Measurements from ENCODE around the gene NTSR2.

DNA sequence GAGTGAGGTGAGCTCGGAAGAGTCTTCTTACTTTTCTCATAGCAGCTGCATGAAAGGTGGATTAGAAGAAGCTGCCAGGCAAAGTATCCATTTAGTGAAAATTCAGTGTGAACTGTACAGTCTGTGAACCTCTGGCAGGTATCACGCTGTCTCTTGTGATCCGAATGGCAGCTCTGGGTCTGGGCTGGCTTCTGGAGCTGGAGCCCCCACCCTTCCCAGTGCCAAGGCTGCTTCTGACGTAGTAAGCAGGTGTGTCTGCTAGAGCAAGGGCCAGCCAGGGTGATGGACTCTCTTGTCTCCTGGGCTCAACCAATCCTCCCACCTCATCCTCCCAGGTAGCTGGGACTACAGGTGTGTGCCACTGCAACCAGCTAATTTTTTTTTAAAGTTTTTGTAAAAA lies 14.0 kb upstream of the NTSR2 start:
- TF ChIP-seq EZH2phosphoT487 (IDR thresholded peaks at IDR 0.05; ENCODE audit: unreplicated experiment) (no peak), POLR2AphosphoS5 (IDR thresholded peaks at IDR 0.05; ENCODE audit: low read depth) (no peak), EZH2 (IDR thresholded peaks at IDR 0.05; ENCODE audit: low read depth, unreplicated experiment) (no peak), CREB1 (CRISPR knock-in tag; IDR thresholded peaks at IDR 0.05; ENCODE audit: low read depth) (no peak)
- TF ChIP-seq, protein P1, sequence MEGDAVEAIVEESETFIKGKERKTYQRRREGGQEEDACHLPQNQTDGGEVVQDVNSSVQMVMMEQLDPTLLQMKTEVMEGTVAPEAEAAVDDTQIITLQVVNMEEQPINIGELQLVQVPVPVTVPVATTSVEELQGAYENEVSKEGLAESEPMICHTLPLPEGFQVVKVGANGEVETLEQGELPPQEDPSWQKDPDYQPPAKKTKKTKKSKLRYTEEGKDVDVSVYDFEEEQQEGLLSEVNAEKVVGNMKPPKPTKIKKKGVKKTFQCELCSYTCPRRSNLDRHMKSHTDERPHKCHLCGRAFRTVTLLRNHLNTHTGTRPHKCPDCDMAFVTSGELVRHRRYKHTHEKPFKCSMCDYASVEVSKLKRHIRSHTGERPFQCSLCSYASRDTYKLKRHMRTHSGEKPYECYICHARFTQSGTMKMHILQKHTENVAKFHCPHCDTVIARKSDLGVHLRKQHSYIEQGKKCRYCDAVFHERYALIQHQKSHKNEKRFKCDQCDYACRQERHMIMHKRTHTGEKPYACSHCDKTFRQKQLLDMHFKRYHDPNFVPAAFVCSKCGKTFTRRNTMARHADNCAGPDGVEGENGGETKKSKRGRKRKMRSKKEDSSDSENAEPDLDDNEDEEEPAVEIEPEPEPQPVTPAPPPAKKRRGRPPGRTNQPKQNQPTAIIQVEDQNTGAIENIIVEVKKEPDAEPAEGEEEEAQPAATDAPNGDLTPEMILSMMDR (conservative IDR thresholded peaks at IDR 0.05; ENCODE audit: low read depth in 2 of 2) = no peak
- TF ChIP-seq, protein P2, sequence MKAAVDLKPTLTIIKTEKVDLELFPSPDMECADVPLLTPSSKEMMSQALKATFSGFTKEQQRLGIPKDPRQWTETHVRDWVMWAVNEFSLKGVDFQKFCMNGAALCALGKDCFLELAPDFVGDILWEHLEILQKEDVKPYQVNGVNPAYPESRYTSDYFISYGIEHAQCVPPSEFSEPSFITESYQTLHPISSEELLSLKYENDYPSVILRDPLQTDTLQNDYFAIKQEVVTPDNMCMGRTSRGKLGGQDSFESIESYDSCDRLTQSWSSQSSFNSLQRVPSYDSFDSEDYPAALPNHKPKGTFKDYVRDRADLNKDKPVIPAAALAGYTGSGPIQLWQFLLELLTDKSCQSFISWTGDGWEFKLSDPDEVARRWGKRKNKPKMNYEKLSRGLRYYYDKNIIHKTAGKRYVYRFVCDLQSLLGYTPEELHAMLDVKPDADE (IDR thresholded peaks at IDR 0.05) = no peak
- TF ChIP-seq, protein P3, sequence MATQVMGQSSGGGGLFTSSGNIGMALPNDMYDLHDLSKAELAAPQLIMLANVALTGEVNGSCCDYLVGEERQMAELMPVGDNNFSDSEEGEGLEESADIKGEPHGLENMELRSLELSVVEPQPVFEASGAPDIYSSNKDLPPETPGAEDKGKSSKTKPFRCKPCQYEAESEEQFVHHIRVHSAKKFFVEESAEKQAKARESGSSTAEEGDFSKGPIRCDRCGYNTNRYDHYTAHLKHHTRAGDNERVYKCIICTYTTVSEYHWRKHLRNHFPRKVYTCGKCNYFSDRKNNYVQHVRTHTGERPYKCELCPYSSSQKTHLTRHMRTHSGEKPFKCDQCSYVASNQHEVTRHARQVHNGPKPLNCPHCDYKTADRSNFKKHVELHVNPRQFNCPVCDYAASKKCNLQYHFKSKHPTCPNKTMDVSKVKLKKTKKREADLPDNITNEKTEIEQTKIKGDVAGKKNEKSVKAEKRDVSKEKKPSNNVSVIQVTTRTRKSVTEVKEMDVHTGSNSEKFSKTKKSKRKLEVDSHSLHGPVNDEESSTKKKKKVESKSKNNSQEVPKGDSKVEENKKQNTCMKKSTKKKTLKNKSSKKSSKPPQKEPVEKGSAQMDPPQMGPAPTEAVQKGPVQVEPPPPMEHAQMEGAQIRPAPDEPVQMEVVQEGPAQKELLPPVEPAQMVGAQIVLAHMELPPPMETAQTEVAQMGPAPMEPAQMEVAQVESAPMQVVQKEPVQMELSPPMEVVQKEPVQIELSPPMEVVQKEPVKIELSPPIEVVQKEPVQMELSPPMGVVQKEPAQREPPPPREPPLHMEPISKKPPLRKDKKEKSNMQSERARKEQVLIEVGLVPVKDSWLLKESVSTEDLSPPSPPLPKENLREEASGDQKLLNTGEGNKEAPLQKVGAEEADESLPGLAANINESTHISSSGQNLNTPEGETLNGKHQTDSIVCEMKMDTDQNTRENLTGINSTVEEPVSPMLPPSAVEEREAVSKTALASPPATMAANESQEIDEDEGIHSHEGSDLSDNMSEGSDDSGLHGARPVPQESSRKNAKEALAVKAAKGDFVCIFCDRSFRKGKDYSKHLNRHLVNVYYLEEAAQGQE (IDR thresholded peaks at IDR 0.05; ENCODE audit: unreplicated experiment) = no peak
